Measurements from ENCODE around the gene UBE2E3.

DNA sequence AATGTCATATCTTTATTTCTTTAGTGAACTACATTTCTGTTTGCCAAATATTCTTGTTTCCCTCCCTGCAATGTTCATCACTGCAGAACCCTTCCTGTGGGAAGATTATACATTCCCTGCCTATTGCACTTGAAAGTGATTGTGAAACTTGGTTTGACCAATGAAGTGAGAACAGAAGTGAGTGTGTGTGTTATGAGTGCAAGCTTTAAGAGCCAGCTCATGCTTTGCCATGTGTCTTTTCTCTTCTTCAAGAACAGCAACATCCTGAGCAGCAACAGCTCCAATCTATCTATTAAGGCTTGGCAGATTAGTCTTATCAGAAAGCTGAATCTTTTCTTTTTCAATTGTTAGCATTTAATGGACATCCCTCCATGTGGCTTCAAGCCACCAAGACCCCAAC, 42.0 kb upstream of the UBE2E3 start:
- TF ChIP-seq, protein P1, sequence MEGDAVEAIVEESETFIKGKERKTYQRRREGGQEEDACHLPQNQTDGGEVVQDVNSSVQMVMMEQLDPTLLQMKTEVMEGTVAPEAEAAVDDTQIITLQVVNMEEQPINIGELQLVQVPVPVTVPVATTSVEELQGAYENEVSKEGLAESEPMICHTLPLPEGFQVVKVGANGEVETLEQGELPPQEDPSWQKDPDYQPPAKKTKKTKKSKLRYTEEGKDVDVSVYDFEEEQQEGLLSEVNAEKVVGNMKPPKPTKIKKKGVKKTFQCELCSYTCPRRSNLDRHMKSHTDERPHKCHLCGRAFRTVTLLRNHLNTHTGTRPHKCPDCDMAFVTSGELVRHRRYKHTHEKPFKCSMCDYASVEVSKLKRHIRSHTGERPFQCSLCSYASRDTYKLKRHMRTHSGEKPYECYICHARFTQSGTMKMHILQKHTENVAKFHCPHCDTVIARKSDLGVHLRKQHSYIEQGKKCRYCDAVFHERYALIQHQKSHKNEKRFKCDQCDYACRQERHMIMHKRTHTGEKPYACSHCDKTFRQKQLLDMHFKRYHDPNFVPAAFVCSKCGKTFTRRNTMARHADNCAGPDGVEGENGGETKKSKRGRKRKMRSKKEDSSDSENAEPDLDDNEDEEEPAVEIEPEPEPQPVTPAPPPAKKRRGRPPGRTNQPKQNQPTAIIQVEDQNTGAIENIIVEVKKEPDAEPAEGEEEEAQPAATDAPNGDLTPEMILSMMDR (IDR thresholded peaks at IDR 0.05) = no peak
- no peak for TF ChIP-seq POLR2A (IDR thresholded peaks at IDR 0.05)

Measured in prostate gland (tissue), 2 donors.